GM18870 (cell line): ENCODE measurements around the gene KATNB1.
"Not testable (repeated sequence)": the region's sequence is repeated elsewhere in the genome, so short reads cannot be mapped to it uniquely, and the experiment has no call there.

ENCODE experiments used
- ATAC-seq: cut with Tn5 transposase; IDR thresholded peaks from one replicate; pipeline ENCODE4 v1.9.1; 2021; ENCODE audit warnings: moderate library complexity; ENCODE audit not compliant: unreplicated experiment

The KATNB1 gene

GRCh38 chr16:57725151-57725550, 10.4 kb upstream of the KATNB1 start:
- ATAC-seq = no peak

GRCh38 chr16:57725554-57725953, 10.0 kb upstream of the KATNB1 start:
- ATAC-seq = no peak

DNA sequence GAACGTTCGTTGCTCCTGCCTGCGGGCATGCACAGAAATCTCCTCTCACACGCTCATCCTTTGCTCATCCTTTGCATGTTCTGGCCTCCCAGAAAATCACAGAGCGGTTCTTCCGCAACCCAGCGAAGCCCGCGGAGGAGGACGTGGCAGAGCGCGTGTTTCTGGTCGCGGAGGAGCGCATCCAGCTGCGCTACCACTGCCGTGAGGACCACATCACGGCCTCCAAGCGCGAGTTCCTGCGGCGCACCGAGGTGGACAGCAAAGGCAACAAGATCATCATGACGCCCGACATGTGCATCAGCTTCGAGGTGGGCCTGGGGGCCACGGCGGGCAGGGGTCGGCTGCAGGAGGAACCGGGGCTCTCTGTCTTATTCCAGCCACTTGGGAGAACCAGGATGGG, 9.6 kb upstream of the KATNB1 start:
- no peak for ATAC-seq

- ATAC-seq = no peak
Measured at GRCh38 chr16:57726433-57726947, 9.1 kb upstream of the KATNB1 start.

DNA sequence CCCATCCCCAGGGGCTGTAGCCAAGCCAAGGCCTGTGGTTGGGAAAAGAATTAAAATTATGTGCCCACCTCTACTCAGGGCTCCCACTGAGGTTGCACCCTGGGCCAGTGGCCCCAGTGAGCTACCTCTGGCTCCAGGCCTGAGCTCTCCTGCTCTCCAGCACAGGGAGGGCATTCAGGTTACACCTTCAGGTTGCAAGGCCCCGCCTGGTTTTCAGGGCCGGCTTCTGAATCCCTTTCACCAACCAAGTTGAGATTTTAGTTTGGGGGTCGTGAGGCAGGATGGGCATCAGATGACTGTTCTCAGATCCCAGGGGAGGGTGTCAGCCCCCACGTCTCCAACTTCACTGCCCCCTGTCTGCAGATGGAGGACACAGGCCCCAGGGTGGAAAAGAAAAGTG, 8.0 kb upstream of the KATNB1 start:
- no peak for ATAC-seq

DNA sequence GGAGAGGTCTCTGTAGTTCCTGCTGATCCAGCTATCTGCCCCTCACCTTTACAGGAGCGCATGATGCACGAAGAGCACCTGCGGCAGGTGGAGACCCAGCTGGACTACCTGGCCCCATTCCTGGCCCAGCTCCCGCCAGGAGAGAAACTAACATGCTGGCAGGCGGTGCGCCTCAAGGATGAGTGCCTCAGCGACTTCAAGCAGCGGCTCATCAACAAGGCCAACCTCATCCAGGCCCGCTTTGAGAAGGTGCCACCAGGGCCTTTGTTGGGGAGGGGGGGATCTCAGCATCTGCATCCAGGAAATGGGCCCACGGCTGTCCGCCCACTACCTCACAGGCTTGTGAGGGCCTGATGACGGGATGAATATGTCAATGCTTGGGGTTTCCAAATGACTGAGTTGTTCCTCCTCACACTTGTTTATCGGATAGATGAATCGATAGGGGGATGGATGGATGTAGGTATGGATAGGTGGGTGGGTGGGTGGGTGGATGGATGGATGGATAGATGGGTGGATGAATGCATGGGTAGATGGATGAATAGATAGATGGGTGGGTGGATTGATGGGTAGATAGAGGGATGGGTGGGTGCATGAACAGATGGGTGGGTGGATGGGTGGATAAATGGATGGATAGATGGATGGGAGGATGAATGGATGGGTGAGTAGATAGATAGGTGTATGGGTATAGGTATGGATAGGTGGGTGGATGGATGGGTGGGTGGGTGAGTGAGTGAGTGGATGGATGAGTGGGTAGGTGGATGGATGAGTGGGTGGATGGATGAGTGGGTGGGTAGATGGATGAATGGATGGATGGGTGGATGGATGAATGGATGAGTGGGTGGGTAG, 7.0 kb upstream of the KATNB1 start:
- no peak for ATAC-seq

GRCh38 chr16:57729182-57729484, 6.4 kb upstream of the KATNB1 start:
- no peak for ATAC-seq

GRCh38 chr16:57729852-57730251, 5.7 kb upstream of the KATNB1 start:
- ATAC-seq = not testable (repeated sequence)

DNA sequence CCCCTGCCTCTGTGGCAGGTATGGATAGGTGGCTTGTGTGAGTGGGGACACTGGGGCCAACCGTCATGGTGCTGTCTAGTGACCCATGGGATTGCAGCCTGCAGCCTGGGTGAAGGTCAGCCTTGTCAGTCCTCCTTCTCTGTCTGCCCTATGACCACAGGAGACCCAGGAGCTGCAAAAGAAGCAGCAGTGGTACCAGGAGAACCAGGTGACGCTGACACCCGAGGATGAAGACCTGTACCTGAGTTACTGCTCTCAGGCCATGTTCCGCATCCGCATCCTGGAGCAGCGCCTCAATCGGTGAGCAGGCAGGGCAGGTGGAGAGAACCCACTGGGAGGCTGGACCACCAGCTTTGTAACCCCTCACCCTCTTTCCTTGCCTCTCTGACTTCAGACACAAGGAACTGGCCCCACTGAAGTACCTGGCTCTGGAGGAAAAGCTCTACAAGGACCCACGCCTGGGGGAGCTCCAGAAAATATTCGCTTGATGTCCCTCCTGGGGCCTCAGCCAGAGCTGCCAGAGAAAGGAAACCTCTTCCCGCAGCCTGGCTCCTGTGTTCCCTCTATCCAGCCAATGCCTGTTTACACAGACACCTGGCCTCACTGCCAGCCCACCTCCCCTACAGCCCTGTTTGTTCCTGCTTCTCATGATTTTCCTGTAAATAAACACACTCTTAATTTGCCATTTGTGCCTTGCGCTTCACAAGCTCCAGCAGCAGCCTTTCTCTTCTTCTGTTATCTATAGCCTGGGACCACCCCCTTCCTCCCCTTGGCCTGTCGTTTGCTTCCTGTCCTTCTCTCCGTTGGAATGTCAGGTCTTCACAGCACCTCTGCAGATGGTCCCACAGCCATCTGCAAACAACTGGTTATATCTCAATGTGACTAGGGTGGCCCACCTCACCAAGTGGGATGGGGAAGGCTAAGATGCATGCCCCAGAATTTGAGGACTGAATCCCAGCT, 4.5 kb upstream of the KATNB1 start:
- no peak for ATAC-seq

DNA sequence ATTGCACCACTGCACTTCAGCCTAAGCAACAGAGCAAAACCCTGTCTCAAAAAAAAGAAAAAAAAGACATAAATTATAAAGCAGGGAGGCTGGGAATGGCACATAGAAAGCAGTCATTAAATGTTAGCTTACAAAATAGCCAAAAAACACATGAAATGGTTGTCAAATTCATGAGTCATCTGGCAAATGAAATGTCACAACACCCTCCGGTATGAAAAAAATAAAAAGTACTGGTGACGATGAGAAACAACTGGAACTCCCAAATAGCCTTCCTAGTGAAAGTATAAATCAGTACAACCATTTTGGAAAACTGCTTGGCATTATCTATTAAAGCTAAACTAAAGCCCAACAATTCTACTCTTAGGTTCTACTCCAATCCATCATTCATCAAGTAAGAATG, 3.5 kb upstream of the KATNB1 start:
- ATAC-seq = no peak

DNA sequence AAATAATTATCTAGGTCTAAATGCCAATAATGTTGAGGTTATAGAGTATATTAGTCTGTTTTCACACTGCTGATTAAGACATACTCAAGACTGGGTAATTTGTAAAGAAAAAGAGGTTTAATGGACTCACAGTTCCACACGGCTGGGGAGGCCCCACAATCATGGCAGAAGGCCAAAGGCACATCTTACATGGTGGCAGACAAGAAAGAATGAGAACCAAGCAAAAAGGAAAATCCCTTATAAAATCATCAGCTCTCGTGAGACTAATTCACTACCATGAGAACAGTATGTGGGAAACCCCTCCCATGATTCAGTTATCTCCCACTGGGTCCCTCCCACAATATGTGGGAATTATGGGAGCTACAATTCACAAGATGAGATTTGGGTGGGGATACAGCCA, 2.9 kb upstream of the KATNB1 start:
- no peak for ATAC-seq

DNA sequence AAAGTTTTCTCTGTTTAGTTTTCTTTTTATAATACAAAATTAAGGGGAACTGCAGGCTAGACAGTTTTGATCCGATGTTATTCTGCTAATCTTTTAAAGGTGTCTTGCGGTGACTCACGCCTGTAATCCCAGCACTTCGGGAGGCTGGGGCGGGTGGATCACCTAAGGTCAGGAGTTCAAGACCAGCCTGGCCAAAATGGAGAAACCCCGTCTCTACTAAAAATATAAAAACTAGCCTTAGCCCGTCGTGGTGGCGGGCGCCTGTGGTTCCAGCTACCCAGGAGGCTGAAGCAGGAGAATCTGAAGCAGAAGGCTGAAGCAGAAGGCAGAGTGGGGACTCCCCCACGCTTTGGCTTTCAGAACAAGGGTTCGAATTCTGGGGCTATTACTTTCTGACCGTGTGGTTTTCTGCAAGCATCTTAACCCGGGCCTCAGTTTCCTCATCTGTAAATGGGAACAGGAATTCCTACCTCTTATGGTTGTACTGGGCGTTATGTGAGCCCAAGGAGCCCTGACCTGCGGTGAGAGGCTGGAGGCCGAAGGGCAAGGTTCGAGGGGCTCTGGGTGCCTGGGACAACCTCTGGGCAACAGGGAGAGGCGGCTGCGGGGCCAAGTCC, 1.2 kb upstream of the KATNB1 start:
- ATAC-seq = no peak

GRCh38 chr16:57734925-57735754, 430 bp upstream of the KATNB1 start:
- peak; percentile 92 for ATAC-seq

DNA sequence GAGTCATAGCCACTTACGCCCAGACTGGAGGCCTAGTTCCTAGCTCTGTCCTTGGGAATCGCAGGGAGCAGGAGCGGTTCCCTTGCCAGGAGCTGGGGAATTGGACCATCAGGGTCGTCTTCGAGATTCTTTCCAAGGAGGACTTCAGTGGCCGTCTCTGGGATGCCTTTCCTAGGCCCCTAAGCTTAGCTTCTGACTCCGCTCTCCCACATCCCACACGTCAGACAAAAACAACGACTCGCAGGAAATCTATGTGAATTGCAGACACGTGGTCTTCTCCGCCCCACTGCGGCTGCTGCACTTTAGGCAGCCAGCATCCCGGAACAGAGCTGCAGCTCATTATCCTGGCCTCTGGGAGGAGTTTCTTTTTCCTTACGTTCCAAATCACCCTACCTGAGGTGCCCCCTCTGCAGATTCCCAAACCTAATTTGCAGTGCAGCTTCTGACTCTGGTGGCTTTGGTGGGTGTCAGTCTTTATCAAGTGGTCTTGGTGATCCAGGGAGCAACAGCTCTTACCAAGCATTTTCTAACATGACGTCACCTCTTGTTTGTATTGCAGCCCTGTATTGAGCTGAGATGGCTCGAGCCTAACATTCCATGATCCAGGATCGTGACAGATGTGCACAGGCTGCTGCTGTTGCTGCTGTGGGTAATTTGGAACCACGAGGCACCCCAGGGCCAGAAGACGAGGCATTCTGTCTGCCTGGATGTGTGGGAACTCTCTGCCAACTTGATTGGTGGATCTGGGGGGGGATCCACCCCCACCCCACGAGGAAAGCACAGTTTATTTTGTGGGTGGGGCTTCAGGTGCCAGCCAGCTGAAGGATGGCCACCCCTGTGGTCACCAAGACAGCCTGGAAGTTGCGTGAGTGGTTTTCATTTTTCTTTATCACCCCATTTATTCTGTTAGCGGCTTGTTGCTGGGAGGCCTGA, 1.1 kb downstream of the KATNB1 start:
- ATAC-seq = no peak

- ATAC-seq = no peak
Measured at GRCh38 chr16:57738844-57739243, 3.3 kb downstream of the KATNB1 start.

- ATAC-seq = no peak
Measured at GRCh38 chr16:57739756-57740422, 4.3 kb downstream of the KATNB1 start.

GRCh38 chr16:57740423-57741071, 5.0 kb downstream of the KATNB1 start:
- no peak for ATAC-seq

GRCh38 chr16:57741660-57742191, 6.2 kb downstream of the KATNB1 start:
- ATAC-seq = no peak
